Stomach (tissue), 9 donors: ENCODE measurements around the gene PITPNM3. TPM values are rescaled to one million over a fixed set of nuclear protein-coding genes. Genes with fewer than 3 reads are reported as not detected.
A peak's percentile ranks its signal among the peaks of the same experiment; 100 is the strongest.

Experiments
- DNase-seq, 2 donors: peaks; one replicate each; pipeline versions ENCODE4 v3.0.0 to v3.0.0-alpha.2; 2013 to 2019
- H3K27ac ChIP-seq, 5 donors: fragments of 200-600 bp in 4 of 5; sonication (generic) in 4 of 5; one replicate each; pipeline ENCODE4 v1.5.1; 2013 to 2019; ENCODE audit warnings: mild to moderate bottlenecking in 1 of 5, moderate library complexity in 1 of 5
- H3K27me3 ChIP-seq, 3 donors: fragments of 200-600 bp; sonication (generic); one replicate each; pipeline ENCODE4 v1.5.1; 2017 to 2019; ENCODE audit warnings: mixed run types in 1 of 3
- H3K36me3 ChIP-seq, 4 donors: fragments of 200-600 bp; sonication (generic); 1 replicate in 3 of 4; 2 replicates in 1 of 4; pipeline ENCODE4 v1.5.1; 2016 to 2019
- H3K4me1 ChIP-seq, 4 donors: fragments of 200-600 bp; sonication (generic); one replicate each; pipeline ENCODE4 v1.5.1; 2016 to 2019
- H3K4me3 ChIP-seq, 4 donors: fragments of 200-600 bp; sonication (generic) in 3 of 4; one replicate each; pipeline ENCODE4 v1.5.1; 2016 to 2019; ENCODE audit warnings: mild to moderate bottlenecking in 1 of 4
- H3K9me3 ChIP-seq, 4 donors: fragments of 200-600 bp; sonication (generic); one replicate each; pipeline ENCODE4 v1.5.1; 2016 to 2019
- EP300 ChIP-seq: sonication (generic); formaldehyde crosslinking; IDR thresholded peaks from one replicate; pipeline ENCODE4 v1.6.1; 2017; ENCODE audit warnings: antibody characterized with exemption
- POLR2A ChIP-seq, 4 donors: fragments of 450-650 bp; IDR thresholded peaks; one replicate each; pipeline ENCODE4 v1.6.1; 2016; ENCODE audit warnings: antibody characterized with exemption in 4 of 4, control low read depth in 2 of 4, mild to moderate bottlenecking in 1 of 4, moderate library complexity in 1 of 4
- POLR2AphosphoS5 ChIP-seq, 3 donors: sonication (generic); formaldehyde crosslinking; IDR thresholded peaks; one replicate each; pipeline ENCODE4 v1.6.1; 2016; ENCODE audit warnings: antibody characterized with exemption in 3 of 3
- WGBS, 5 donors: extraction: QIAGEN DNeasy Blood & Tissue Kit in 3 of 5; methylation state at CpG; one replicate each; pipeline versions ENCODE4 v1.1.5 to v1.1.7; 2013 to 2018; 5-methylcytosine and 5-hydroxymethylcytosine counted together
- intact Hi-C: fragments of 100-400 bp; cut with DNase I; formaldehyde crosslinking; loops from one replicate; pipeline ENCODE4 v1.15.1; 2023; ENCODE audit warnings: low total_unique reads
- polyA plus RNA-seq, 3 donors: library from polyadenylated mRNA; stranded (reverse); fragments of 200-250 nt; gene quantifications; one replicate each; pipeline ENCODE4 v1.2.3, GENCODE V29; 2013
- total RNA-seq, 5 donors: library from RNA; depleted of rRNA; stranded (reverse); fragments of >200 nt; gene quantifications; one replicate each; pipeline versions ENCODE4 v1.1.0 to v1.2.3, GENCODE V29; 2014 to 2016
- TF ChIP-seq, protein P1 (sequence below), 7 experiments: fragments of 450-650 bp in 4 of 7; fragments of 200-600 bp in 3 of 7; sonication (generic) in 3 of 7; IDR thresholded peaks; one replicate each; pipeline ENCODE4 v1.5.1; 2016 to 2019; ENCODE audit warnings: antibody characterized with exemption in 7 of 7, control low read depth in 2 of 7, mild to moderate bottlenecking in 1 of 7
- donor health status: healthy with polysubstance abuse.
- donor health status: Bipolar disorder and iron deficiency.
- donor health status: healthy.

PITPNM3 gene
- total and polyA plus RNA-seq, 8 donors: 1.1 to 19.3 (median 5.8) TPM

DNA sequence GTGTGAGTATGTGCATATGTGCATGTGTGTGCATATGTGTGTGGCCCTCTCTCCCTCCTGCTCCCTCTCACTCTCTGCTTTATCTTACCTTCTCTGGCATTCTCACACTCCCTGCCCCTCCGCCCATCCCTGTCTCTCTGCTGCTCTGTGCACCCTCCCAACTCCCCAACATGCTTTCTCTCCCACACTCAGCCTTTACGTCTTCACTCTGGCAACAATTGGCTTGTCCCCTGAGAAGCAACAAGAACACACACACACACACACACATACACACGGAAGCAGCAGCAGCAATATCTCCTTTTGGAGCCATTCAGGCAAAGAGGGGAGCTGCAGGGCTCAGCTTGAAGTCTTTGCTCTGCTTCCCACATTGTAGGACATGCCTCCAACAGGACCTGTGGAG is 27.8 kb downstream of the PITPNM3 start:
- Histone ChIP-seq H3K27ac (peak overlapping the region in 1 of 5 donors; percentile 14), H3K4me1 (no peaks in the 10 kb centered on the region), H3K4me3 (no peak overlapping the region), H3K36me3 (peaks cover 0 to 14% (median 3%) of the 10 kb centered on the region in 4 donors), H3K9me3 (no peaks in the 10 kb centered on the region), H3K27me3 (no peaks in the 10 kb centered on the region)
- DNase-seq: no peak
- intact Hi-C loops: no loop called here
- TF ChIP-seq POLR2A (IDR thresholded peaks at IDR 0.05) (no peak), EP300 (no peak), POLR2AphosphoS5 (IDR thresholded peaks at IDR 0.05) (no peak)
- TF ChIP-seq, protein P1, sequence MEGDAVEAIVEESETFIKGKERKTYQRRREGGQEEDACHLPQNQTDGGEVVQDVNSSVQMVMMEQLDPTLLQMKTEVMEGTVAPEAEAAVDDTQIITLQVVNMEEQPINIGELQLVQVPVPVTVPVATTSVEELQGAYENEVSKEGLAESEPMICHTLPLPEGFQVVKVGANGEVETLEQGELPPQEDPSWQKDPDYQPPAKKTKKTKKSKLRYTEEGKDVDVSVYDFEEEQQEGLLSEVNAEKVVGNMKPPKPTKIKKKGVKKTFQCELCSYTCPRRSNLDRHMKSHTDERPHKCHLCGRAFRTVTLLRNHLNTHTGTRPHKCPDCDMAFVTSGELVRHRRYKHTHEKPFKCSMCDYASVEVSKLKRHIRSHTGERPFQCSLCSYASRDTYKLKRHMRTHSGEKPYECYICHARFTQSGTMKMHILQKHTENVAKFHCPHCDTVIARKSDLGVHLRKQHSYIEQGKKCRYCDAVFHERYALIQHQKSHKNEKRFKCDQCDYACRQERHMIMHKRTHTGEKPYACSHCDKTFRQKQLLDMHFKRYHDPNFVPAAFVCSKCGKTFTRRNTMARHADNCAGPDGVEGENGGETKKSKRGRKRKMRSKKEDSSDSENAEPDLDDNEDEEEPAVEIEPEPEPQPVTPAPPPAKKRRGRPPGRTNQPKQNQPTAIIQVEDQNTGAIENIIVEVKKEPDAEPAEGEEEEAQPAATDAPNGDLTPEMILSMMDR (IDR thresholded peaks at IDR 0.05): no peak
- 72 to 83% (median 81%) methylated on average over 3 of the region's 3 CpGs for WGBS, 5 donors

DNA sequence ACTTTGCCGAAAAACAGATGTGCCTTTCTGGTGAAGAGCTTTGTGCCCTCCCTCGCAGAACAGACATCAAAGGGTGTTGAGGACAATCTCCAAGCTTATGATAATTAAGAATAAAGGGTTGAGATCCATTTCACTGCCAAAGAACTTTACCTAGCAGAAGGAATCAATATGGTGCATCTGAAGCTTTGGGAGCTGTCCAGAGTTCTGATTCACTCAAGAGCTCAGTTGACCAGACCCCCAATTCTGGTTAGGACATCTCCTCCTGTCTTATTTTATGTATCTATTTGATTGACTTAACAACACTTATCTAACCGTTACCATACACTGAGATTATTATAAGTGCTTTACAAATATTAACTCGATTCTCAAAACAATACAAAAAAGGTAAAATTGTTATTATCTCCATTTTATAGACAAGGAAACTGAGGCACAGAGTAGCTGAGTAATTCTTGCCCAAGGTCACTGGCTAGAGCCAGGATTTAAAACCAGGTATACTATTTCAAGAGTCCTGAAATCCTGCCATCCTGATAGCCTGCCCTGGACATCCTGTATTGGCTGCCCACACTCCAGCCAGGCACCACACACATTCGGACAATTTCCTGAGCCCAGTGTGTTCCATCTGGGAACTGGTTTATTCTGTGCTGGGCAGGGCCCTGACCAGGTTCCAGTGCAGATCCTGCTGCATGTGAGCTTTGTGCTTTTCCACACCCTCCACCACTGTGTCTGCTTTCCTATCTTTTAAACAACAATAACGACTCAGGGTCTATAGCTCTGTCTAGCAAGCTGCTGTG is 29.8 kb downstream of the PITPNM3 start:
- Histone ChIP-seq H3K9me3 (no peaks in the 10 kb centered on the region), H3K4me1 (no peaks in the 10 kb centered on the region), H3K27me3 (no peaks in the 10 kb centered on the region), H3K27ac (no peak overlapping the region), H3K36me3 (peaks cover 0 to 14% (median 4%) of the 10 kb centered on the region in 4 donors), H3K4me3 (no peak overlapping the region)
- intact Hi-C loops: no loop called here
- TF ChIP-seq POLR2A (IDR thresholded peaks at IDR 0.05): no peak
- TF ChIP-seq, protein P1 (IDR thresholded peaks at IDR 0.05): no peak
- no peak for DNase-seq
- 85 to 92% (median 89%) methylated on average over 6 of the region's 6 CpGs for WGBS, 5 donors

DNA sequence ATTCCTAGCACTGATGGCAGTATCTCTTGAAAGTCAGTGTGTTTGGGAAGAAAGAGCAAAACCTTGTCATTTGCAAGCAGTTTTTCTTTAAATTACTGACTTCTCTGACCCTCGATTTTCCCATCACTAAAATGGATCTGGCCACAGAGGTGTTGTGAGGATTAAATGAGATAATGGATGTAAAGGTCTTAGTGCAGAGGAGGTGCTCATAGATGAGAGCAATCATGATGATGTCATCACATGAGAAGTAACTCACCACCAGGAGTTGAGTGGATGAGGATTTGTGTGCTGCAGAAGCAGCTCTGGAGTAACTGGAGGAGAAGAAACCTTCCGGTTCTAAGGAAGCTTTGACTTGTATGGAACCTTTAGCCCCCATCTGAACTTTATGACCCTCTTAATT is 30.6 kb downstream of the PITPNM3 start:
- H3K27me3 ChIP-seq: no peaks in the 10 kb centered on the region
- TF ChIP-seq EP300 (no peak), POLR2A (IDR thresholded peaks at IDR 0.05) (no peak), POLR2AphosphoS5 (IDR thresholded peaks at IDR 0.05) (no peak)
- TF ChIP-seq, protein P1 (IDR thresholded peaks at IDR 0.05): no peak
- H3K36me3 ChIP-seq: peaks cover 0 to 20% (median 6%) of the 10 kb centered on the region in 4 donors
- WGBS, 5 donors: 86 to 98% (median 87%) methylated on average over 2 of the region's 2 CpGs
- intact Hi-C loops: no loop called here
- H3K27ac ChIP-seq: no peak overlapping the region
- no peak overlapping the region for H3K4me3 ChIP-seq
- H3K4me1 ChIP-seq: no peaks in the 10 kb centered on the region
- DNase-seq: no peak
- no peaks in the 10 kb centered on the region for H3K9me3 ChIP-seq

DNA sequence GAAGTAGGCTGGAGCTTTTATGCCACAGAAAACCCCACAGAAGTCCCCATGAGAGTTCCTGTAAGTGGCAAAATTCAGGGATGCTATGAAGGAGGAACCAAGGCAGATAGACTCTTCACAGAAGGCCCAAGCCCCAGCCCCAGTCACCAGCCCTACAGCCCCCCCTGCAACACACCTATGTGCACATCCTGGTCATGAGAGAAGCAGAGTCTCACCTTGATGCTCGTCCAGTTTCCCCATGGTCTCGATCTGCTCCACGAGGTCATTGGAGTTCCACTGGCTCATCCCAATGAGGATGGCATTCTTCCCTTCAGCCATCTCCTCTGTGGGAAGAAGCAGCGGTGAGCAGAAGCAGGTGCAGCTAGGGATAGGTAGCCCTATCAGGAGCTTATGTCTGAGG is 31.2 kb downstream of the PITPNM3 start:
- Histone ChIP-seq H3K4me3 (no peak overlapping the region), H3K27me3 (no peaks in the 10 kb centered on the region), H3K9me3 (no peaks in the 10 kb centered on the region), H3K27ac (no peak overlapping the region), H3K36me3 (peaks cover 0 to 23% (median 7%) of the 10 kb centered on the region in 4 donors), H3K4me1 (no peaks in the 10 kb centered on the region)
- no peak for DNase-seq
- WGBS, 5 donors: 90 to 96% (median 92%) methylated on average over 4 of the region's 4 CpGs
- intact Hi-C loops: no loop called here
- TF ChIP-seq, protein P1 (IDR thresholded peaks at IDR 0.05): no peak
- TF ChIP-seq EP300 (no peak), POLR2A (IDR thresholded peaks at IDR 0.05) (no peak), POLR2AphosphoS5 (IDR thresholded peaks at IDR 0.05) (no peak)
